HepG2 (cell line): Measurements from ENCODE around the gene CTSW. TPM values are rescaled to one million over a fixed set of nuclear protein-coding genes. Genes with fewer than 3 reads are reported as not detected.

Experiments
- BATF2 ChIP-seq: sonication (generic); formaldehyde crosslinking; IDR thresholded peaks from 2 replicates; pipeline ENCODE4 v1.8.0; 2022; ENCODE audit warnings: mild to moderate bottlenecking, missing genetic modification reagents, moderate library complexity
- CCDC6 ChIP-seq: sonication (generic); formaldehyde crosslinking; IDR thresholded peaks from 2 replicates; pipeline ENCODE4 v1.8.1; 2022; ENCODE audit warnings: mild to moderate bottlenecking, missing genetic modification reagents, moderate library complexity
- EP300 ChIP-seq, 3 experiments: sonication (generic) in 1 of 3; formaldehyde crosslinking in 1 of 3; IDR thresholded peaks; 2 replicates each; pipeline versions ENCODE4 v1.5.1 to v1.6.1; 2011 to 2020; ENCODE audit warnings: low read depth in 2 of 3, low read length in 2 of 3, borderline replicate concordance in 1 of 3, improper control_type of control experiment in 1 of 3, mild to moderate bottlenecking in 1 of 3, missing genetic modification reagents in 1 of 3, moderate library complexity in 1 of 3
- ETV5 ChIP-seq: IDR thresholded peaks from 2 replicates; pipeline ENCODE4 v1.6.1; 2018; ENCODE audit warnings: missing biosample characterization, missing genetic modification reagents, inconsistent platforms, borderline replicate concordance
- FOSL2 ChIP-seq: sonication (generic); formaldehyde crosslinking; IDR thresholded peaks from 2 replicates; pipeline ENCODE4 v1.4.0; 2020; ENCODE audit warnings: missing genetic modification reagents
- FOXK1 ChIP-seq: sonication (generic); formaldehyde crosslinking; IDR thresholded peaks from 2 replicates; pipeline ENCODE4 v1.4.0; 2020; ENCODE audit warnings: low read depth, missing genetic modification reagents, borderline replicate concordance
- HIC2 ChIP-seq: sonication (generic); formaldehyde crosslinking; IDR thresholded peaks from 2 replicates; pipeline ENCODE4 v1.9.0; 2022; ENCODE audit warnings: low read depth, missing genetic modification reagents
- JARID2 ChIP-seq: sonication (generic); formaldehyde crosslinking; IDR thresholded peaks from 2 replicates; pipeline ENCODE4 v1.8.1; 2023; ENCODE audit warnings: missing genetic modification reagents, inconsistent platforms; ENCODE audit not compliant: insufficient replicate concordance
- MED8 ChIP-seq: sonication (generic); formaldehyde crosslinking; IDR thresholded peaks from 2 replicates; pipeline ENCODE4 v1.8.1; 2023; ENCODE audit warnings: mild to moderate bottlenecking, missing genetic modification reagents; ENCODE audit not compliant: insufficient replicate concordance
- PHF5A ChIP-seq: IDR thresholded peaks from one replicate; pipeline ENCODE4 v1.6.1; 2018; ENCODE audit warnings: low read depth, missing genetic modification reagents; ENCODE audit not compliant: unreplicated experiment
- POLR2AphosphoS5 ChIP-seq: IDR thresholded peaks from 2 replicates; pipeline ENCODE4 v1.6.1; 2012; ENCODE audit warnings: low read depth, low read length
- PRMT3 ChIP-seq: sonication (generic); formaldehyde crosslinking; IDR thresholded peaks from 2 replicates; pipeline ENCODE4 v1.8.1; 2022; ENCODE audit warnings: low read depth, mild to moderate bottlenecking, moderate library complexity, missing genetic modification reagents, borderline replicate concordance
- SP4 ChIP-seq: sonication (generic); formaldehyde crosslinking; IDR thresholded peaks from 2 replicates; pipeline ENCODE4 v1.8.1; 2023; ENCODE audit warnings: mild to moderate bottlenecking, missing genetic modification reagents
- THAP9 ChIP-seq: sonication (generic); formaldehyde crosslinking; IDR thresholded peaks from 2 replicates; pipeline ENCODE4; 2020; ENCODE audit warnings: missing genetic modification reagents, mild to moderate bottlenecking, borderline replicate concordance
- ZBTB43 ChIP-seq: sonication (generic); formaldehyde crosslinking; conservative IDR thresholded peaks from 2 replicates; pipeline ENCODE4 v1.4.0; 2020; ENCODE audit warnings: missing genetic modification reagents
- ZNF354B ChIP-seq: sonication (generic); formaldehyde crosslinking; IDR thresholded peaks from 2 replicates; pipeline ENCODE4 v1.8.0; 2022; ENCODE audit warnings: mild to moderate bottlenecking, missing genetic modification reagents
- ZNF740 ChIP-seq: sonication (generic); formaldehyde crosslinking; IDR thresholded peaks from 2 replicates; pipeline ENCODE4 v1.4.0; 2020; ENCODE audit warnings: missing genetic modification reagents
- ZNF788 ChIP-seq: sonication (generic); formaldehyde crosslinking; IDR thresholded peaks from 2 replicates; pipeline ENCODE4 v1.5.0; 2020; ENCODE audit warnings: mild to moderate bottlenecking, missing genetic modification reagents, borderline replicate concordance
- ZNF816 ChIP-seq: sonication (generic); formaldehyde crosslinking; IDR thresholded peaks from 2 replicates; pipeline ENCODE4 v1.8.0; 2022; ENCODE audit warnings: missing genetic modification reagents, mild to moderate bottlenecking, borderline replicate concordance
- ZZZ3 ChIP-seq: sonication (generic); formaldehyde crosslinking; IDR thresholded peaks from 2 replicates; pipeline ENCODE4 v1.4.0; 2020; ENCODE audit warnings: missing genetic modification reagents, mild to moderate bottlenecking, borderline replicate concordance
- polyA plus RNA-seq, 8 experiments: library from polyadenylated mRNA; depleted of rRNA in 3 of 8; stranded (reverse) in 7 of 8; unstranded in 1 of 8; fragments of >200 nt; fragmentation: Illumina TruSeq in 4 of 8; extraction: Trizol in 4 of 8; gene quantifications; 2 replicates each; pipeline versions ENCODE4 v1.2.1 to v1.2.3, GENCODE V29; 2011 to 2016; ENCODE audit warnings: low read depth in 4 of 8, missing spikeins in 1 of 8, mixed read lengths in 1 of 8; ENCODE audit not compliant: insufficient read depth in 1 of 8
- total RNA-seq, 5 experiments: library from RNA; depleted of rRNA; stranded (reverse); fragments of >200 nt; fragmentation: Illumina TruSeq; extraction: Trizol; gene quantifications; 2 replicates each; pipeline ENCODE4 v1.2.3, GENCODE V29; 2016; ENCODE audit warnings: low read depth in 1 of 5

CTSW gene
- total and polyA plus RNA-seq, 2 of the 13 experiments (the other 11 are each of a cell fraction or from before 2014, with no cell fraction given) = 0.09 TPM; not detected in 1

GRCh38 chr11:65891219-65892136 lies 11.8 kb downstream of the CTSW start (continued):
- TF ChIP-seq THAP9 (peak; percentile 43; the same call in 1 of the 2 replicates), ZBTB43 (no peak), JARID2 (CRISPR knock-in tag) (no peak), CCDC6 (no peak), ETV5 (CRISPR knock-in tag) (peak; percentile 89), FOXK1 (CRISPR knock-in tag) (peak; percentile 25; the same call in 1 of the 2 replicates), FOSL2 (CRISPR knock-in tag) (no peak; the same call in 1 of the 2 replicates), HIC2 (peak; percentile 69), PRMT3 (CRISPR knock-in tag) (no peak), ZNF354B (CRISPR knock-in tag) (no peak), BATF2 (CRISPR knock-in tag) (no peak), ZZZ3 (CRISPR knock-in tag) (no peak), ZNF816 (CRISPR knock-in tag) (0 out of 2 replicates have a peak, but pooled peaks have one; percentile 39), ZNF788 (peak; percentile 75; the same call in 1 of the 2 replicates), SP4 (CRISPR knock-in tag) (peak; percentile 60; the same call in 1 of the 2 replicates), MED8 (CRISPR knock-in tag) (no peak), PHF5A (CRISPR knock-in tag) (no peak), POLR2AphosphoS5 (no peak), ZNF740 (0 out of 2 replicates have a peak, but pooled peaks have one; percentile 71), EP300 (IDR thresholded peaks at IDR 0.05; ENCODE audit: low read depth in 2 of 2, low read length in 2 of 2) (0 out of 4 replicates have a peak, but pooled peaks of 1 of the 2 experiments have one; percentile 24), EP300 (CRISPR knock-in tag; IDR thresholded peaks at IDR 0.05; ENCODE audit: borderline replicate concordance) (no peak)
